SK-N-SH (cell line): ENCODE results near the gene BRINP3.

ENCODE experiments used
- CTCF ChIP-seq: fragments of 200-600 bp; sonication (generic); IDR thresholded peaks from 2 replicates; pipeline ENCODE4 v1.6.1; 2017; ENCODE audit warnings: antibody characterized with exemption, mild to moderate bottlenecking, moderate library complexity
- POLR2AphosphoS5 ChIP-seq: IDR thresholded peaks from 2 replicates; pipeline ENCODE4 v1.6.1; 2012; ENCODE audit warnings: low read depth, low read length
- TAF1 ChIP-seq: IDR thresholded peaks from 2 replicates; pipeline ENCODE4 v1.6.1; 2012; ENCODE audit warnings: low read depth, mild to moderate bottlenecking, low read length, moderate library complexity, borderline replicate concordance

GRCh38 chr1:190464690-190465089 lies 13.0 kb downstream of the BRINP3 start:
- no peak for TF ChIP-seq CTCF
- no peak for TF ChIP-seq POLR2AphosphoS5
- no peak for TF ChIP-seq TAF1
